ENCODE data around the gene ITPK1. TPM values are rescaled to one million over a fixed set of nuclear protein-coding genes. Genes with fewer than 3 reads are reported as not detected.

ITPK1 gene
- polyA plus RNA-seq, 1 of the 3 experiments (the other 2 are of a cell fraction), result 23.2 TPM

DNA sequence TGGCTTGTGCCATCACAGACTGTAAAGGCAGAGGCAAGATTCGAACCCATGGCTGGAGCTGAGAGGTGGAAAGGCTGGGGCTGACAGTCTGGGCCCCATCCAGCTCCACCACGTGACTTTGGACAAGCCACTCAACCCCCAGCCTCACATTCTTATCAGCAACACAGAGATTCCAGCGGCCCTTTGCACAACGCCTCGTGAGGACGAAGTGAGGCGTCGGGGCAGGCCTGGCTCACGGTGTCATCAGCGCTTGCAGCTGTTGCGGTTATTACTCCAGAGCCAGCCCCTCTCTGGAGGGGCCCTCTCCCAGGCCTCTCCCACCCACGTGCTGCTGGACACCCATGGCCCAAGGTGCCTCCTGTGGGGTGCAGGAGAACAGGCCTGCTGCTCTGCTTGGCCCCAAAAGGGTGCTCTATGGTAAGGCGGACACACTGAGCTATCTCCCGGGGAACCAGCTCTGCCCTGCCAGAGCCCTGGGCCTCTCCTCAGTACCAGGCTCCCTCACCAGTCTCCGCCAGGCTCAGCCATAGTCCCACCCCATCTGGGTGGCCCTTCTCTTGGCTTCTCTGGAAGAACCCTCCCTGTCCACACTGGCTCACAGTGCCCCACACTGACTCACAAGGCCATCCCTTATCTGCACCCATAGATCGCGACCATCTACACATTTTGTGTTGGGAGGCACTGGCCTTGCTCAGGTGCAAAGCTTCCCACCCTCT is 171.7 kb downstream of the ITPK1 start:
- CTCF ChIA-PET, result interaction anchor here (1.0 to 5.2 kb wide), 7 partner anchors 8 to 234 kb away, joined by 3 to 32 read pairs (median 6); no protein-coding TSS in a partner anchor
- DNase-seq, result no peak
- WGBS (ENCODE audit: low lambda C conversion rate), result 96% methylated on average over 2 of the region's 17 CpGs

DNA sequence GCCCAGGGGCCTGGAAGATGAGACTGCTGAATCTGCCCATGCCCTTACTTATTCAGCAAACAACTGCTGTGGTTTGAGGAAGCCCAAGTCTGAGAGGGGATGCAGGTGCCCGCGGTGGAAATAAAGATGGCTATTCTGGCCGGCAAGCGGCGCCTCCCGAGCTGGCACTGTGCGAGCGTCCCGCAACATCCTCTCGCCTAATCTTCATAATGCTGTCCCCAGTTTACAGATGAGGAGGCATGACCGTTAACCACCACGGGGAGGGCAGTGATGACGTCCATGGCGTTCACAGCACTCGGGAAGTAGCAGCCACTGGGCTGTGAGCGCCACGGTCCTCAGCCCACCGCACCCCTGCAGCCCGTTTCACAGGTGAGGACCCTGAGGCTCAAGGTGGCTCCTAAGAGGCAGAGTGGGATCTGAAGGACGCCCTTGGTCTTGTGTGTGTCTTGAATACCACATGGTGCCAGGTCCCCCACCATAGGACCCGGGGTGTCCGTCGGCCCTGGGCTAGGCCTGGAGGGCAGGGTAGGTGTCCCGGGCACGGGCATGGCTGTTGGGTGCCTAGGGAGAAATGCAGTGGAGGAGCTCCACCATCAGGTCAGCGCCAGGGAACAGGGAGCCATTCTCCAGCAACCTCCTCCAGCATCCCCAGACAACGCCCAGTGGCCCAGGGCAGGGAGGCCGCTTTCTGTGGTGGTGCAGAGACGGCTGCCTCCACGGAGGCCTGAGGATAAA is 172.6 kb downstream of the ITPK1 start:
- no peaks in the 10 kb centered on the region for H3K79me2 ChIP-seq (ENCODE audit: insufficient read depth)
- H3K4me2 ChIP-seq, result no peak overlapping the region
- H4K20me1 ChIP-seq (ENCODE audit: insufficient read depth), result no peaks in the 10 kb centered on the region
- ChIA-PET CTCF (interaction anchor here (0.8 to 1.6 kb wide), 3 partner anchors 9 to 234 kb away, joined by 3 to 7 read pairs (median 4); no protein-coding TSS in a partner anchor), POLR2A (interaction anchor here (0.9 to 7.1 kb wide), 4 partner anchors 9 to 189 kb away, joined by 3 to 57 read pairs (median 7); partner anchors contain the start of gene CHGA)
- no peaks in the 10 kb centered on the region for H3F3A ChIP-seq (replicated peaks; ENCODE audit: insufficient read depth)
- peaks cover 0 to 48% of the 10 kb centered on the region in 2 experiments; a peak in 1 of 4 replicates for H3K4me1 ChIP-seq (ENCODE audit: control insufficient read depth in 1 of 2, insufficient read depth in 2 of 2, low read depth in 1 of 2, low read length in 1 of 2)
- no peak overlapping the region for H2AFZ ChIP-seq (ENCODE audit: low read depth)
- TF ChIP-seq RAD21 (IDR thresholded peaks at IDR 0.05; ENCODE audit: low read length), result peak; percentile 18; the same call in 1 of the 2 replicates
- TF ChIP-seq NRF1 (IDR thresholded peaks at IDR 0.05; ENCODE audit: low read depth, low read length), result no peak
- TF ChIP-seq, protein P1, sequence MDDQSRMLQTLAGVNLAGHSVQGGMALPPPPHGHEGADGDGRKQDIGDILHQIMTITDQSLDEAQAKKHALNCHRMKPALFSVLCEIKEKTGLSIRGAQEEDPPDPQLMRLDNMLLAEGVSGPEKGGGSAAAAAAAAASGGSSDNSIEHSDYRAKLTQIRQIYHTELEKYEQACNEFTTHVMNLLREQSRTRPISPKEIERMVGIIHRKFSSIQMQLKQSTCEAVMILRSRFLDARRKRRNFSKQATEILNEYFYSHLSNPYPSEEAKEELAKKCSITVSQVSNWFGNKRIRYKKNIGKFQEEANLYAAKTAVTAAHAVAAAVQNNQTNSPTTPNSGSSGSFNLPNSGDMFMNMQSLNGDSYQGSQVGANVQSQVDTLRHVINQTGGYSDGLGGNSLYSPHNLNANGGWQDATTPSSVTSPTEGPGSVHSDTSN (IDR thresholded peaks at IDR 0.05), result no peak
- TF ChIP-seq FOSL2 (IDR thresholded peaks at IDR 0.05; ENCODE audit: borderline replicate concordance, low read depth), result no peak
- TF ChIP-seq JUND (IDR thresholded peaks at IDR 0.05), result no peak
- no peak for TF ChIP-seq GABPA (IDR thresholded peaks at IDR 0.05; ENCODE audit: low read depth)
- TF ChIP-seq REST (IDR thresholded peaks at IDR 0.05; ENCODE audit: low read depth, low read length), result no peak
- 93% methylated on average over 22 of the region's 30 CpGs for WGBS (ENCODE audit: low lambda C conversion rate)
- no peak overlapping the region for H3K27ac ChIP-seq (ENCODE audit: low read depth in 2 of 2, low read length in 1 of 2)
- no peaks in the 10 kb centered on the region for H3K27me3 ChIP-seq (ENCODE audit: insufficient read depth)
- H3K9me2 ChIP-seq, result no peaks in the 10 kb centered on the region
- DNase-seq, result no peak
- H3K36me3 ChIP-seq (replicated peaks in 1 of 2; ENCODE audit: control insufficient read depth in 1 of 2, insufficient read depth in 2 of 2, low read length in 1 of 2), result peaks cover 0 to 4% of the 10 kb centered on the region in 2 experiments
- H3K4me3 ChIP-seq (ENCODE audit: low read depth in 2 of 2, low read length in 1 of 2), result no peak overlapping the region
- H3K9ac ChIP-seq, result no peak overlapping the region
- no peaks in the 10 kb centered on the region for H3K9me3 ChIP-seq

More for the DNA sequence above, 171.7 kb downstream of the ITPK1 start:
- no peak overlapping the region for H3K4me3 ChIP-seq (ENCODE audit: low read depth in 2 of 2, low read length in 1 of 2)
- no peaks in the 10 kb centered on the region for H3K9me3 ChIP-seq
- peaks cover 0 to 39% of the 10 kb centered on the region in 2 experiments; a peak in 1 of 4 replicates for H3K4me1 ChIP-seq (ENCODE audit: control insufficient read depth in 1 of 2, insufficient read depth in 2 of 2, low read depth in 1 of 2, low read length in 1 of 2)
- H3K79me2 ChIP-seq (ENCODE audit: insufficient read depth), result no peaks in the 10 kb centered on the region
- no peak overlapping the region for H3K9ac ChIP-seq
- H3K36me3 ChIP-seq (replicated peaks in 1 of 2; ENCODE audit: control insufficient read depth in 1 of 2, insufficient read depth in 2 of 2, low read length in 1 of 2), result peaks cover 0 to 4% of the 10 kb centered on the region in 2 experiments
- peak overlapping the region in 1 of 2 experiments; percentile 6; a peak in 1 of 4 replicates for H3K27ac ChIP-seq (ENCODE audit: low read depth in 2 of 2, low read length in 1 of 2)
- H2AFZ ChIP-seq (ENCODE audit: low read depth), result no peak overlapping the region
- POLR2A ChIA-PET, result interaction anchor here (0.9 to 7.1 kb wide), 6 partner anchors 10 to 188 kb away, joined by 4 to 57 read pairs (median 6); partner anchors contain the start of gene CHGA
- H3K9me2 ChIP-seq, result no peaks in the 10 kb centered on the region
- no peak overlapping the region for H3K4me2 ChIP-seq
- H3F3A ChIP-seq (replicated peaks; ENCODE audit: insufficient read depth), result no peaks in the 10 kb centered on the region
- H3K27me3 ChIP-seq (ENCODE audit: insufficient read depth), result no peaks in the 10 kb centered on the region
- H4K20me1 ChIP-seq (ENCODE audit: insufficient read depth), result no peaks in the 10 kb centered on the region
- TF ChIP-seq RAD21 (IDR thresholded peaks at IDR 0.05; ENCODE audit: low read length) (no peak), MEF2A (IDR thresholded peaks at IDR 0.05; ENCODE audit: borderline replicate concordance, low read depth) (no peak), JUND (IDR thresholded peaks at IDR 0.05) (no peak), EP300 (IDR thresholded peaks at IDR 0.05; ENCODE audit: borderline replicate concordance in 1 of 2, low read depth in 1 of 2, low read length in 1 of 2) (no peak)

Data from SK-N-SH (cell line).